AG10803 (cell line): ENCODE measurements around the gene PACSIN1.

Experiments
- DNase-seq: peaks from one replicate; pipeline ENCODE4 v3.0.0; 2010; ENCODE audit warnings: low read depth
- H3K4me3 ChIP-seq: 2 replicates; pipeline ENCODE4 v1.5.1; 2011; ENCODE audit warnings: mild to moderate bottlenecking, low read length, control low read depth
- CTCF ChIP-seq: conservative IDR thresholded peaks from 2 replicates; pipeline ENCODE4 v1.5.1; 2011; ENCODE audit warnings: mild to moderate bottlenecking, low read length, control low read depth, inconsistent platforms

PACSIN1 gene

GRCh38 chr6:34441526-34441925 is 24.4 kb upstream of the PACSIN1 start:
- H3K4me3 ChIP-seq, result no peak overlapping the region
- TF ChIP-seq CTCF, result no peak
- no peak for DNase-seq

DNA sequence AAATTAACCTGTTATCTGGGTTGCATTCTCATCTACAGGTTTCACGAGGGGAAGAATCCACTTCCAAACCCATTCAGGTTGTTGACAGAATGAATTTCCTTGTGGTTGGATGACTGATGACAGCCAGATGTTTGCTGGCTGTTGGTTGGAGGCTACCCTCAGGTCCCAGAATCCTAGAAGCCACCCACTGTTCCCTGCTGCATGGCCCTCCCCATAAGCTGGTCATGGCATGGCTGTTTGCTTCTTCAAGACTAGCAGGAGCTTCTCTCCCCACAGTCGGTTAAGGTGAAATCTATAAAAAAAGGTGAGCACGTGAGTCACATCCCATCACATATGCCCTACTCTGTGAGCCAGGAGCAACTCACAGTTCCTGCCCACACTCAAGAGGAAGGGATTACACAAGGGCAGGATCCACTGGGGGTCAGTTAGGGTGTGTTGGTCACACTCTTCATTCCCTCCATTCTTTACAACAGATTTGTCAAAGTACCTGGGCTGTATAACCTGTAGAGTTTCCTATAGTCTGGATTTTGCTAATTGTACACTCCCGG is 20.5 kb upstream of the PACSIN1 start:
- DNase-seq, result no peak
- no peak overlapping the region for H3K4me3 ChIP-seq
- no peak for TF ChIP-seq CTCF

DNA sequence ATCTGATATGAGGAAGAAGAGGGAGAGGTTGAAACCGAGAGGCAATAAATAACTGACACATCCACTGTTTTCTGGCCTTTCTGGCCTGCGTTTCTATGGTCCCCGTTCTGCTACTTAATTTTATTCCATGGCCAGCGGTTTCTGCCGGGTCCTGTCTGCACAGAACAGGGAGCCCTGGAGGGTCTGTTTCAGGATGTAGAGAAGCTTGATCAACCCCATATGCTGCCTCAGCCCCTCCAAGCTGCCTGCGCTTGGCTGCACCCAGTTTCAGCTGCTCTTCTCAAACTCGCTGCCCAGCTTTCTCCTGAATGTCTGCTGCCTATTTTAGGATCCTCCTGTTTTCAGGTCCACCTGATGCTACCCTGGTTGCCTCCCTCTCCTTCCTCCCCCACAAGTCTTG is 18.5 kb upstream of the PACSIN1 start:
- DNase-seq, result no peak
- no peak for TF ChIP-seq CTCF
- no peak overlapping the region for H3K4me3 ChIP-seq

DNA sequence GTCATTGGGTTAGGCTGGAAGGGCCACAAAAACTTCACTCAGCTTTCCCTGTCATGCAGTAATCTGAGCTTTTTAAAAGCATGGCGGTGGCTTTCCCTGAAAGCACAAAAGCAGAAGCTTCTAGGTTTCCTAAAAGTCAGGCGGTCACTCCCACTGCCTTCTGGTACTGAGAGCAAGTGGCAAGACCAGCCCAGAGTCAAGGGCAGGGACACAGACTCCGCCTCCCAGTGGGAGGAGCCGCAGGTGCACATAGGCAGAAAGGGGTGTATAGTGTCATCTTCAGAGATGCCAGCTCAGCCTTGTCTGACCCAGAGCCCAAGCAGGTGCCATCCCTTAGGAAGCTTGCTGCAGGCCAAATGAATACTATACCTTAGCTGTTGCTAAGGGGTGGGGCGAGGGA is 18.0 kb upstream of the PACSIN1 start:
- no peak overlapping the region for H3K4me3 ChIP-seq
- TF ChIP-seq CTCF, result no peak
- no peak for DNase-seq

GRCh38 chr6:34451192-34451591 is 14.7 kb upstream of the PACSIN1 start:
- DNase-seq, result no peak
- TF ChIP-seq CTCF, result no peak
- no peak overlapping the region for H3K4me3 ChIP-seq

- H3K4me3 ChIP-seq, result no peak overlapping the region
- DNase-seq, result no peak
- no peak for TF ChIP-seq CTCF
These were observed 10.0 kb upstream of the PACSIN1 start for GRCh38 chr6:34455831-34456230.

DNA sequence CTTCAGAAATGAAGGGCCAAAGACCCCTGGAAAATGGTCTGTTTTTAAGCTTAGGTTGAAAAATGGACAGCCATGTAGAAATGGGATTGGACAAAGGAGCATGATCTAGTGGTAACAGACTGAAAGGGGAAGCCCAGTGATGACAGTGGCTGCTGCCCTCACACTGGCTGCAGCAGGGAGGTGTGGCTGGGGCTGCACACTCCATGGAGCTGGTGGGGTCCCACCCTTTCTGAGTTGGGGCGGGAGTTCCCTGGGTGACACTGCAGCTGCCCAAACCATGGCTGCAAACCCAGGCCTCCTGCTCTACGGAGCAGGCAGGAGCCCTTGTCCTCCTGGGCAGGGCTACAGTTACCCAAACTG is 8.5 kb upstream of the PACSIN1 start:
- DNase-seq, result no peak
- H3K4me3 ChIP-seq, result no peak overlapping the region
- TF ChIP-seq CTCF, result no peak
